Raji (cell line): ENCODE results near the gene SRMS.

ENCODE experiments used
- POLR2A ChIP-seq: IDR thresholded peaks from 2 replicates; pipeline ENCODE4 v1.6.1; 2011; ENCODE audit warnings: low read depth, low read length, control low read depth; ENCODE audit not compliant: insufficient read depth

SRMS gene

DNA sequence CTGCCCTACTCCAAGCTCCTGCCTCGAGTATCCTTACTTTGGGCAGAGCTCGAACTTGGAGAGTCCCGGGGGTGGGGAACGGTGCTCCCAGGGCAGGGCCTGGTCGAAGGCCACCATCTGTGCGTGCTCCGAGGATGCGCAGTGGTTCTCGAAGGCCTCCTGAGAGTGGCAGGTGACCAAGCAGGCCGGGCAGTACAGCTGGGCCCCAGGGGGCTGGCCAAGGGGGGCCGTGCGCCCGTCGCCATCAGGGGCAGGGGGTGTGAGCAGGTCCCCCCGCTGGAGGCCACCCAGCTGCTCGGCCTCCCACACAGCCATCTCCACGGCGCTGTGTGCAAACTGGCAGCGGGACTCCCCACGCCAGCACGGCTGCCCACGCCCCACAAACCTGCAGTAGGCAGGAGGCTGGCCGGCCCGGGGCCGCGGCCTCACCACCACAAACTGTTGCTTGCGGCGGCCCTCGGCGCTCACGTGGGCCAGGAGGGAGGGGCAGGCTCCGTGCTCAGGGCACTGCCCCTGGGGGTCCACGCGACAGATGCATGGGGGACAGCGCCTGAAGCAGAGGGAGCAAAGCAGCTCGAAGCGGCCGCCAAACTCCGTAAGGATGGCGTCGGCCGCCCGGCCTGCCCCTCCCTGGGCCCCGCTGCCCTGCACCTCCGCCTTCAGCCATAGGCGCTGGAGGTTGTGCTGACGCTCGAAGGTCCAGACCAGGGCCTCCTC is 24.7 kb upstream of the SRMS start:
- no peak for TF ChIP-seq POLR2A

DNA sequence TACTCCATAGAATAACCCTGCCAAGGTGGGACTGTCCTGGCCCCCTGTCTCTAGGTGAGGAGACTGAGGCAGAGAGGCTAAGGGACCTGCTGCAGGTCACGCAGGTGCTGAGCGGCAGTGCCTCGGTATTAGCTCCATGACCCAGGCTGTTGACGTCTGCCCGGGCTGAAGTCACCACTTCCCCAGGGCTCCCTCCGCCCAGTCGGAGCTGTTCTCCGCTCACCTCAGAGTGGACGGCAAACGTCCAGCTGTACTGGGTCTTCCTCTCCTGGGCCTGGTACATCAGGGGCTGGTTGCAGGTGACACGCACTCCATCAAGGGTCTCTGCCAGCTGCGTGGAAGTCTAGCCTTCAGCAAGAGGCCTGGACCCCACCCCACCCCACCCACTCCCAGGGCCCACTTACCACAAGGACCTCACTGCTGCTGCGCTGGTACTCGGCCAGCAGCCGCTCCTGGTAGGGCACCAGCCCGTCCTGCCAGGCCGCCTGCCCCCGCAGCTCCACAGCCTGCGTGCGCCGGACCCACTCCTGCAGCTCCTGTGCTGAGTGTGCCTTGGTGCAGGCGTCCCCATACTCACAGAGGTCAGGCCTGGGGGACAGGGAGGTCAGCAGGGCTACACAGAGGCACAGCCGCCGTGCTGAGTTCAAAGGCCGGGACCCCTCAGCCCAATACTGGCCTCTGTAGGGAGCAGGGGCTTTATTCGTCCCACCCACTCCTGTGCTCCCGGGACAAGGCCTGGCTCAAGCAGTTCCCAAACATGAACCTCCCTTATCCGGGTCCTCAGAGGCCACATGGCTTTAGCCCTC is 22.9 kb upstream of the SRMS start:
- no peak for TF ChIP-seq POLR2A

DNA sequence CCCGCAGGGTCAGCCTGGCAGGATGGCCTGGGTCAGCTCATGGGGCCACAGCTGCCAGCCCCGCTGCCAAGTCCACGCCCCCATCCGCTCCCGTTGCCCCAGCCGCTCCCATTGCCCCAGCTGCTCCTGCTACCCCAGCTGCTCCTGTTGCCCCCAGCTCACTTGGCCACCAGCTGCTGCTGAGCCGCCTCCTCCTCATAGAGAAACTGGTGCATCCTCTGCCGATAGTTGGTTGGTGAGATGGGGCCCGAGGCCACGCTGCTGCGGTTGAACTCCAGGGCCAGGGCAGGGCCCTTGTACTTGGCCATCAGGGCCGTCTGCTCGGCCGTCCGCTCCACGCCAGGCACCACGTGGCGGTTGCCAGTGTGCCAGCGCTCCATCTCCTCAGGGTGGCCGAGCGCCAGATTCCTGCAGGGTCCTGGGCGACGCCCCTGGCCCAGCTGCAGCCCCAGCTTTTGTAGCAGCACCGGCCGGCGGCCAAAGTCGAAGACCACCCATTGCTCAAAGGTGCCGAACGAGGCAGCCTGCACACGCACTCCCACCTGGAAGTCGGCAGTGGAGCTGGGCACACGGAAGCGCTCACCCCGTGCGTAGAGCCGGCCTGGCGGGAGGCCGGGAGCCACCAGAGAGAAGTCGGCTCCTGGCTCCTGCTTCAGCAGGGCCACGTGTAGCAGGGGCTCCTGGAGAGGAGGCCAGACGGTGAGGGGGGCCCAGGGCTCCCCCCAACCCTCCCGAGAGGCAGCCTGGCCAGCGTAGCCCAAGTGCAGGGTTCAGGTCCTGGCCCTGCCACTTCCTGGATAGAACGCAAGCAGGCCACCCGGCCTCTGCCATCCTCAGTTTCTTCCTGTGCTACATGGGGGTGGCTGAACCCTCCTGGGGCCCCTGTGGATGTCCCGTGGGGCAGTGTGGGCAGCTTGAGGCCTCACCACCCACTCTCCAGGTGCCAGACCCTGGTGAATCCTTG is 21.7 kb upstream of the SRMS start:
- TF ChIP-seq POLR2A = no peak

- no peak for TF ChIP-seq POLR2A
Observed at GRCh38 chr20:63568170-63568981, 20.8 kb upstream of the SRMS start.

GRCh38 chr20:63567386-63568169 is 20.0 kb upstream of the SRMS start:
- no peak for TF ChIP-seq POLR2A

- no peak for TF ChIP-seq POLR2A
Observed at GRCh38 chr20:63567136-63567385, 19.5 kb upstream of the SRMS start.

GRCh38 chr20:63566395-63567135 is 19.0 kb upstream of the SRMS start:
- no peak for TF ChIP-seq POLR2A

DNA sequence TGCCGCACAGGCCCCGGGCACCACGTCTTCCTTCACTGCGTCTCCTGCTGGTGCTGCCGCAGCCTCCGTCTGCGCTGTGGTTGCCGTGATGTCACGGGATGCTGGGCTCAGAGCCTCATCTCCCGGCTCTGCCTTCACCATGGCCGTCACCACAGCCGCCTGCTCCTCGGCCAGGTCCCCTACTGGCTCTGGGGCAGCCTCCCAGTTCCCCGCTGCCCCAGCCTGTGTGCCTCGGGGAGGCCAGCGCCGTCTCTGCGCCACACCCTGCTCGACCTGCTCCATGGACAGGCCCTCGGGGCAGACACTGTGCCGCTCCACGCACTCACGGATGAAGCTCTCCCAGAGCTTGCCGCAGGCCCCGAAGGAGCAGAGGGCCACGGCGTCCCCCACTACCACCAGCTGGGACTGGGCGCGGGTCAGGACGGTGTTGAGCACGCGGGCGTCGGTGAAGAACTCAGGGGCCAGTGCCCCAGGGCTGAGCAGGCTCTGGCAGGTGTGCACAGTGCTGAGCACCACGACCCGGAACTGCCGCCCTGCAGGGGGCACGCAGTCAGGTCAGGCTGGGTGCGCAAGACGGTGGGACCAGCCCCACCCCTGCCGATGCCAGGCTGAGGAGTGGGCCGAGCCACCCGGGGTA is 18.3 kb upstream of the SRMS start:
- TF ChIP-seq POLR2A = no peak

DNA sequence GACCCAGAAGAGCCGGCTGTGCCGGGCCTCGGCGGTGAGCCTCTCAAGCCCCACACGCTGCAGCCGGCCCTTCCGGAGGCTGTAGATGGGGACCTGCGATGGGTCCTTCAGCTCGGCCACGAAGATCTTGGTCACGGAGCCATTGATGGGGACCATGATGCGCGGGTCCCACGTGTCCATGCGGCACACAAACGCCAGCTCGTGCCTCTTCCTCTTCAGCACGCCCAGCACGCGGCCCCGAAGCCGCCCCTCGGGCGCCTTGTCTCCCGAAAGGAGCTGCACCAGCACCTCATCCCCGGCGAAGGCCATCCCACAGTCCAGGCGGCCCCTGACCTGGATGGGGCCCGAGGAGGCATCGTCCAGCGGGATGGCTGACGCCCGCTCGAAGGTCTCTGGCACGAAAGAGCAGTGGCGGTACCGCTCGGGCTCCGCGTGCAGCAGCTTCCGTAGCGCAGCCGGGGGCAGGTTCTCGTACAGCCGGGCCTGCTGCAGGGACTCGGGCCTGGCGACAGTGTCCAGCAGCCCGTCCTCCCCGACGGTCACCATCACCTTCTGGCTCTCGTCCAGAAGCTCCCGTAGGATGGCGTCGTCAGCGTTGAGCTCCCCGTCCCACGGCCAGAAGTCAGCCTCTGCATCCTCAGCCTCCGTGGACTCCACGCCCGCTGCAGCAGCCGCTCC is 17.6 kb upstream of the SRMS start:
- TF ChIP-seq POLR2A = no peak

DNA sequence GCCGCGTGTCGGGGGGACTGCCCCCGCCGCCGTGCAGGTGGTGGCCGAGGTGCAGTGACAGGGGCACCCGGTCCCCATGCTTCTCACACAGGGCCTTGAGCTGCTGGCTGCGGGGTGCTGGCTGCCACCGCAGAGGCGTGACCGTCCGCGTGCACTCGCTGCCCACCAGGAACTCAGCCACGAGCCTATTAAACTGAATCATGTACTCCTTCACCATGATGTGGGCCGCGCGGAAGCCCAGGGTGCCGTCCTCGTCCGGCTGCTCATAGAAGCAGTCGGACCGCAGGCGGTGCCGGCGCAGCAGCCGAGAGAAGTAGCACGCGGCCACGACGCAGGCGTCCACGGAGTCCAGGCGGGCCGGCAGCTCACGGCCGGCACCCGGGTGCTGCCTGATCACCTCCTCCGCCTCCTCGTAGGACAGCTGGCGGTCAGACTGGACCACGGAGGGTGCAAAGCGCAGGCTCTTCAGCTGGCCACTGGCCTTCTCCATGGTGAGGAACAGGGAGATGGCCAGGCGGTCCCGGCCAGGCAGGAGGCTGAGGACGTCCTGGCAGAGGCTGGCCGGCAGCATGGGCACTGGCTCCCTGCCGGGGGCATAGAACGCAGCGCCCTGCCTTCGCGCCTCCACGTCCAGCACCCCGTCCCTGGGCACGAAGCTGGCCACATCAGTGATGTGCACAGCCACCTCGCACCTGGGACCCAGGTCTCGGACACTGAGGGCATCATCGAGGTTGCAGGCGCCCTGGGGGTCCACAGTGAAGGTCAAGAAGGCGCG is 16.7 kb upstream of the SRMS start:
- no peak for TF ChIP-seq POLR2A

DNA sequence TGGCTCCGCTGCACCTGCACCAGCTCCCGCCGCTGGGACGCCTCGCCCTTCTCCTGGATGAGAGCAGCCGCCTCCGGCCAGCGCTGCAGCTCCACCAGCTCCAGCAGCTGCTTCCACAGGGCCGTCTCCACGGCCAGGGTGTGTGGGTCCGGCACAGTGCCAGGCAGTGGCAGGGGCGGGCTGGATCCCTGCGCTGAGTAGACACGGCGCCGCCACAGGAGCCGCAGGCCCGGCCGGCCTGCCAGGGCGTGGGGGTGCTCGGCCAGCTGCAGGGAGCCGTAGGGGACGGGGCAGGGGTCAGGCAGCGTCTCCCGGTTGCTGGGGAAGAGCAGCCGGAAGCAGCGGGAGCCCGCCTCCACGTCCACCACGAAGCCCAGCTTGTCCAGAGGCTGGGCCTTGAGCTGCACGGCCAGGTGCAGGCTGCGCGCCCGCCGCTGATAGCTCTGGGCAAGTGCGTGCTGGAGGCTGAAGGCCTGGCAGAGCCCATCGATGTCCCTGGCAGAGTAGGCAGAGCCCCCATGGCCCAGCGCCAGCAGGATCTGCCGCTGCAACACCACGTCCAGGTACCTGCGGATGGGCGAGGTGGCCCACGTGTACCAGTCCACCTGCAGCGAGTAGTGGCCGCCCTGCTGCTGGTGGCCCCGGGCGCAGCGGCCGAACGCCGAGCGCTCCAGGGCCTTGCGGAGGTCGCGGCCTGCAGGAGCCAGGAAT is 15.8 kb upstream of the SRMS start:
- no peak for TF ChIP-seq POLR2A
